GM19193 (cell line): ENCODE results near the gene MFRP.
A peak's percentile ranks its signal among the peaks of the same experiment; 100 is the strongest.

ENCODE experiments used
- POLR2A ChIP-seq: IDR thresholded peaks from 4 replicates; pipeline ENCODE4 v1.6.1; 2011; ENCODE audit not compliant: insufficient read depth, insufficient read length; ENCODE audit errors: extremely low read depth

The MFRP gene

GRCh38 chr11:119338965-119339588 is 7.4 kb downstream of the MFRP start:
- no peak for TF ChIP-seq POLR2A

DNA sequence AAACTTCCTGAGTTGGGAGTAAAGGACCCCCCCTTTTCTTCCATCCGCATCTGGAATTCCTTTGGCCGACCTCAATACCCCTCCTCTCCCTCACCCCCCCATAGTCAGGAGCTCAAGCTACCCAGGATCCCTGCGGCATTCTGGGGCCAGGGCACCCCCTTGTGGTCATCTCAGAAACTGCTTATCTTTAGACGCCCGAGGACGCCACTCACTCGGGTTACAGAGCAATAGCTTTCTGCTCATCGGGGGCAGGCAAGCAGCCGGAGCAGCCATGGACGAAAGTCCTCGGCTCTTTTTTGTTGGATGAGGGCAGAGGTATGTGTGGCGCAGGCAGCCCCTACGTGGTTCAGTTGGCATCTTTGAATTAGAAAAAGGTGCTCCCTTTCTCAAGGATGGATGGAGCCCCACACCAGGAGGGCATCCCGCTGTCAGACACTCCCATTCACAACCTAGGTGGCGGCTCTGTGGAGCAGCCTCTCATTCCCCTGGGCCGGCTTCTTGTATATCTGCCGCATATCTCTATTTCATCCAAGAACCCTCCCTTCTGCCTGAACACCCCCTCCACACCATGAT is 8.1 kb downstream of the MFRP start:
- TF ChIP-seq POLR2A, result no peak

DNA sequence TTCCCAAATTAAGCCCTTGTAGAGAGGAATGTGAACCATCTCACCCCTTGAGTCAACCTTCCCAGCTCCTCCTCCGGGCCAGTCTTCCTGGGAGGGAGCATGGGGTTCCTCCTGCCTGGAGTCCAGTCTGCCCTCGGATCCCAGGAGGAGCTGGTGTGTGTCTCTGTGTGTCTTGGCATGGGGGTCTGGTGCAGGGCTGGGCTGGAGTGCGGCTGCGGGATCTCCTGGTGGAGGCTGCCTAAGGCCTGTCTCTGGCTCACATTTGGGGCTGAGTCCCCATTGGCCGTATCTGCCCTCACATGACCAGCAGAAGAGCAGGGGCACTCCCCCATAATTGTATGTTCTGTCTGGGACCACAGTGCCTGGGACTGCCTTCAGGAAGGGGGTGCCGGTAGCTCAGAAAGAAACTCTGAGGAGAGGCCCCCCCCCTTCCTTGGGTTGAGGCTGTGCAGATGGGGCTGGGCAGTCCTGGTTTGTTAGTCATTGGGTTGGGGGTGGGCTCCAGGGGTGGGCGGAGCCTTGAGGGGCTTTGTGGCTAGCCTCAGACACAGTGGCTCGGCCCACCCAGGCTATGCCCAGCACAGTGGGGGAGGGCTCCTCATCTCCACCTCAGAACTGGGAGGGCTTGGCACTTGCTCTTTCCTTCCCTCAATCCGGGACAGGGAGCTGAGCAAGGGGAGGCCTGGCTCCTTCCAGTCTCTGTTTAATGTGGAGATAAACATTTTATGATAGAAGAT is 8.8 kb downstream of the MFRP start:
- no peak for TF ChIP-seq POLR2A

- no peak for TF ChIP-seq POLR2A
Measured at GRCh38 chr11:119336744-119337469, 9.6 kb downstream of the MFRP start.

- no peak for TF ChIP-seq POLR2A
Measured at GRCh38 chr11:119335655-119336543, 10.6 kb downstream of the MFRP start.

- TF ChIP-seq POLR2A, result no peak
Measured at GRCh38 chr11:119335091-119335654, 11.3 kb downstream of the MFRP start.

GRCh38 chr11:119334174-119334930 is 12.2 kb downstream of the MFRP start, which contains the start of gene RNF26:
TSS of gene RNF26 (plus strand) at chr11:119334527. CDS start at chr11:119335123, 596 bp downstream.
- peak; percentile 79 for TF ChIP-seq POLR2A

GRCh38 chr11:119332111-119332765 is 14.3 kb downstream of the MFRP start:
- no peak for TF ChIP-seq POLR2A

DNA sequence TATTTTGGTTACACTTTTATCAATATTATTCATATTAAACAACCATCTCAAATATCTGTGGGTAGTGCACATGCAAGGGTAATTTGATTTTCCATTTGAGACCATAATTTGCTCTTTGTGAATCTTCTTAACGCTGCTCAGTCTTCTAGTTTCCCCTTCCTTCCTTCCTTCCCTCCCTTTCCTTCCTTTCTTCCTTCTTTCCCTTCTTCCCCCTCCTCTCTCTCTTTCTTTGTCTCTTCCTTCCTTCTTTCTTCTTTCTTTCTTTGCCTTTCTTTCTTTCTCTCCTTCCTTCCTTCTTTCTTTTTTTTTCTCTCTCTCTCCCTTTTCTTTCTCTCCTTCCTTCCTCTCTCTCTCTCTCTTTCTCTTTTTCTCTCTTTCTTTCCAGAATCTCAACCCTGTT is 16.3 kb downstream of the MFRP start:
- no peak for TF ChIP-seq POLR2A

GRCh38 chr11:119329320-119329719 is 17.2 kb downstream of the MFRP start:
- no peak for TF ChIP-seq POLR2A

- TF ChIP-seq POLR2A, result no peak
Measured at GRCh38 chr11:119324189-119324588, 22.3 kb downstream of the MFRP start.

- no peak for TF ChIP-seq POLR2A
Measured at GRCh38 chr11:119323532-119324033, 22.9 kb downstream of the MFRP start.
